HG02623 (cell line): ENCODE results near the gene LSM2.
"Not testable (repeated sequence)": the region's sequence is repeated elsewhere in the genome, so short reads cannot be mapped to it uniquely, and the experiment has no call there.

ENCODE experiments used
- ATAC-seq: cut with Tn5 transposase; IDR thresholded peaks from one replicate; pipeline ENCODE4 v1.9.1; 2021; ENCODE audit warnings: moderate library complexity; ENCODE audit not compliant: unreplicated experiment

The LSM2 gene

GRCh38 chr6:31806470-31807272 is at the start of gene LSM2:
TSS of gene LSM2 (minus strand) at chr6:31806966. CDS start at chr6:31806757, 209 bp downstream.
- peak; percentile 84 for ATAC-seq

GRCh38 chr6:31851980-31852718 is 45.4 kb upstream of the LSM2 start:
- ATAC-seq: not testable (repeated sequence)

GRCh38 chr6:31851485-31851832 is 44.7 kb upstream of the LSM2 start:
- no peak for ATAC-seq

- ATAC-seq: no peak
Observed at GRCh38 chr6:31850765-31851484, 44.2 kb upstream of the LSM2 start.

DNA sequence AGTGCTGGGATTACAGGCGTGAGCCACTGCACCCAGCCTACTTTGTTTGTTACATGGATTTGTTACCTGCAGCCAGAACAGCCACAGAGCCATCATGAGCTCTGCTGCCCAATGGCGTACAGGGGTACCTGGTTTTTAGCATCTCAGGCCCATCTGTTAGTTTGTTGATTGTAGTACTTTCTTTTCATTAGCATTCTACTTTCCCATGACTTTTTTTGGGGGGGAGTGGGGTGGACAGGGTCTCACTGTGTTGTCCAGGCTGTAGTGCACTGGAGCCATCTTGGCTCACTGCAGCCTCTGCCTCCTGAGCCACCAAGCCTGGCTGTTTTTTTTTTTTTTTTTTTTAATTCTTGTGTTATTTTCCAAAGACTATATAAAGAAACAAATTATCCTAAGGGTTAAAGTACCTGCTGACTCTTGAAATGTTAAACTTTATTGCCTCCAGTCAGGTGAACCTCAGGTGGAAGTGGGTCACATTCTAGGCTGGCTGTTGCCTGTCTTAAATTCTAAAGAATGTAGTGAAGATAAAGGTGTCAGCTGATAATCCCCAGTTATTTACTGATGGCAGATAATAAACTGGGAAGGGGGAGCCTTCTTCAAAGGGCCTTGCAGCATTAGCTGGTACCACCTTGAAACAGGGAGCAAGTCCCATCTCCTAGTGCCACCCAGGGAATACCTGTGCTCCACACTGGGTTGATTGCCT is 40.7 kb upstream of the LSM2 start:
- no peak for ATAC-seq

- no peak for ATAC-seq
Observed at GRCh38 chr6:31844507-31844906, 37.7 kb upstream of the LSM2 start.

DNA sequence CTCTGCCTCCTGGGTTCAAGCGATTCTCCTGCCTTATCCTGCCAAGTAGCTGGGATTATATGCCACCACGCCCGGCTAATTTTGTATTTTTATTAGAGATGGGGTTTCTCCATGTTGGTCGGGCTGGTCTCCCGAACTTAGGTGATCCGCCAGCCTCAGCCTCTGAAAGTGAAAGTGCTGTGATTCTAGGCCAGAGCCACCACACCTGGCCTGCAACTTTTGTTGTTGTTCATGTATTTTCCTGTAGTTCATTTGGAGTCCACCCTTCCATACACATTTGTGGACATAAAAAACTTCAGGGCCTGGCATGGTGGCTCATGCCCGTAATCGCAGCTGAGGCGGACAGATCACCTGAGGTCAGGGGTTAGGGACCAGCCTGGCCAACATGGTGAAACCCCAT is 35.3 kb upstream of the LSM2 start:
- ATAC-seq: no peak

- ATAC-seq: not testable (repeated sequence)
Observed at GRCh38 chr6:31839779-31840126, 33.0 kb upstream of the LSM2 start.

- no peak for ATAC-seq
Observed at GRCh38 chr6:31838968-31839367, 32.2 kb upstream of the LSM2 start.

GRCh38 chr6:31838114-31838553 is 31.4 kb upstream of the LSM2 start:
- not testable (repeated sequence) for ATAC-seq

- ATAC-seq: no peak
Observed at GRCh38 chr6:31837369-31838113, 30.8 kb upstream of the LSM2 start.

GRCh38 chr6:31836474-31837368 is 30.0 kb upstream of the LSM2 start:
- ATAC-seq: no peak

DNA sequence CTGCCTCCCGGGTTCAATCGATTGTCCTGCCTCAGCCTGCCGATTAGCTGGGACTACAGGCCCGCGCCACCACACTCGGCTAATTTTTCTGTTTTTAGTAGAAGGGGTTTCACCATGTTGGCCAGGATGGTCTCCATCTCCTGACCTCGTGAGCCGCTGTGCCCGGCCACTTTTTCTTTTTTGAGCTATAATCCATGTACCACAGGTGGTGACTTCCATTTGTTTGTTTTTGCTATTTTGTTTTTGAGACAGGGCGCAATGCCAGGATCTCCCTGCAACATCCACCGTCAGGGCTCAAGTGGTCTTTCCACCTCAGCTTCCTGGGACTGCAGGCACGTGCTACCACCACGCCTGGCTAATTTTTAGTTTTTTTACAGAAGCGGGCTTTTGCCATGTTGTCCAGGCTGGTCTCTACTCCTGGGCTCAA is 29.3 kb upstream of the LSM2 start:
- ATAC-seq: no peak

GRCh38 chr6:31834367-31835250 is 27.8 kb upstream of the LSM2 start:
- ATAC-seq: peak; percentile 38

DNA sequence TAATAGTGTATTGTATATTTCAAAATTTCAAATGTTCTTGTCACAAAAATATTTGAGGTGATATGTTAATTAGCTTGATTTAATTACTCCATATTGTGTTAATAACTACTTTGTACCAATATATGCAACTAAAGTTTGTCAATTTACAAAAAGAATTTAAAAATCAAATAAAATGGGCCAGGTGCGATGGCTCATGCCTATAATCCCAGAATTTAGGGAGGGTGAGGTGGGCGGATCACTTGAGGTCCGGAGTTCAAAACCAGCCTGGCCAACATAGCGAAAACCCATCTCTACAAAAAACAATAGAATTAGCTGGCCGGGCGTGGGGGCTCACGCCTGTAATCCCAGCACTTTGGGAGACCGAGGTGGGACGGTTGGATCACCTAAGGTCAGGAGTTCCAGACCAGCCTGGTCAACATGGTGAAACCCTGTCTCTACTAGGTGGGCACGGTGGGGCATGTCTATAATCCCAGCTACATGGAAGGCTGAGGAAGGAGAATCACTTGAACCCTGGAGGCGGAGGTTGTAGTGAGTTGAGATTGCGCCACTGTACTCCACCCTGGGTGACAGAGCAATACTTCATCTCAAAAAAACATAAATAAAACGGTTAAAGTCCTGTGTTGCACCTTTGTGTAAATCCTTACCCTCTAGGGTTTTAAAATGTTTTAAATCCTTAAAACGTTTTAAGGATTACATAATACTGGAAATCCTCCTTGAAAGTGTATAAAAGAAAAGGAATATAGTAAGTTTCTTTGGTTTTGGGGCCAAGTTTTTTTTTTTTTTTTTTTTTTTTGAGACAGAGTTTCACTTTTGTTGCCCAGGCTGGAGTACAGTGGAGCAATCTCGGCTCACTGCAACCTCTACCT is 24.8 kb upstream of the LSM2 start:
- ATAC-seq: no peak

GRCh38 chr6:31830886-31831335 is 24.1 kb upstream of the LSM2 start:
- no peak for ATAC-seq

DNA sequence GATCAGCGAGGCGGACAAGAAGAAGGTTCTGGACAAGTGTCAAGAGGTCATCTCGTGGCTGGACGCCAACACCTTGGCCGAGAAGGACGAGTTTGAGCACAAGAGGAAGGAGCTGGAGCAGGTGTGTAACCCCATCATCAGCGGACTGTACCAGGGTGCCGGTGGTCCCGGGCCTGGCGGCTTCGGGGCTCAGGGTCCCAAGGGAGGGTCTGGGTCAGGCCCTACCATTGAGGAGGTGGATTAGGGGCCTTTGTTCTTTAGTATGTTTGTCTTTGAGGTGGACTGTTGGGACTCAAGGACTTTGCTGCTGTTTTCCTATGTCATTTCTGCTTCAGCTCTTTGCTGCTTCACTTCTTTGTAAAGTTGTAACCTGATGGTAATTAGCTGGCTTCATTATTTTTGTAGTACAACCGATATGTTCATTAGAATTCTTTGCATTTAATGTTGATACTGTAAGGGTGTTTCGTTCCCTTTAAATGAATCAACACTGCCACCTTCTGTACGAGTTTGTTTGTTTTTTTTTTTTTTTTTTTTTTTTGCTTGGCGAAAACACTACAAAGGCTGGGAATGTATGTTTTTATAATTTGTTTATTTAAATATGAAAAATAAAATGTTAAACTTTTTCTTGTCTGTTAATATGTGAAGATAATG is 23.0 kb upstream of the LSM2 start:
- ATAC-seq: no peak
